ENCODE results near the gene HLF. TPM values are rescaled to one million over a fixed set of nuclear protein-coding genes. Genes with fewer than 3 reads are reported as not detected.

Gene HLF
- total RNA-seq, 1 donor from 2014 or later: 0.69 TPM

DNA sequence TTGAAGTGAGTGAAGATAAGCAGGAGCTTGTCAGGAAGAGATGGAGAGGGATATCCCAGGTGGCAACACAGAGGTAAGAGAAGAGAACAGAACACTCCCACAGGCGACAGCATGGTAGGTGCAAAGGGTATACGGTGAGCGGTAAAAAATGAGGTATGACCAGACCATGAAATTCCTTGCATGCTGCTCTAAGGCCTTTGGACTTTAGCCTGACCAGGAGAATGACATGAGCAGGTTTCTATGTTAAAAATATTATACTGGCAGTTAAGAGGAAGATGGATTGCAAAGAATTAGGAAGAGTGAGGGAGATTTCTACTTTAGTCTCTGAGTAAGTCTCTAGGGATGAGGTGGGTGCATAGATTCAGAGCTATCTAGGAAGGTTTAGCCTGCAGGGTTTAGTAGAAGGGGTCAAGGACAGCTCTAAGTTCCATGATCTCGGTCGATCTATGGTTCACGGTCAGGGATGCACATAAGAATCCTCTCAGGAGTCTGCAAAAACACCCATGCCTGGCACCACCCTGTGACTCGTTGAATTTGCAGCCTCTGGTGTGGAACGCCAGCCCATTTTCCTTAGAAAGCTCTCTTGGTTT is 65.7 kb downstream of the HLF start:
- no peak for TF ChIP-seq CTCF (IDR thresholded peaks at IDR 0.05)

DNA sequence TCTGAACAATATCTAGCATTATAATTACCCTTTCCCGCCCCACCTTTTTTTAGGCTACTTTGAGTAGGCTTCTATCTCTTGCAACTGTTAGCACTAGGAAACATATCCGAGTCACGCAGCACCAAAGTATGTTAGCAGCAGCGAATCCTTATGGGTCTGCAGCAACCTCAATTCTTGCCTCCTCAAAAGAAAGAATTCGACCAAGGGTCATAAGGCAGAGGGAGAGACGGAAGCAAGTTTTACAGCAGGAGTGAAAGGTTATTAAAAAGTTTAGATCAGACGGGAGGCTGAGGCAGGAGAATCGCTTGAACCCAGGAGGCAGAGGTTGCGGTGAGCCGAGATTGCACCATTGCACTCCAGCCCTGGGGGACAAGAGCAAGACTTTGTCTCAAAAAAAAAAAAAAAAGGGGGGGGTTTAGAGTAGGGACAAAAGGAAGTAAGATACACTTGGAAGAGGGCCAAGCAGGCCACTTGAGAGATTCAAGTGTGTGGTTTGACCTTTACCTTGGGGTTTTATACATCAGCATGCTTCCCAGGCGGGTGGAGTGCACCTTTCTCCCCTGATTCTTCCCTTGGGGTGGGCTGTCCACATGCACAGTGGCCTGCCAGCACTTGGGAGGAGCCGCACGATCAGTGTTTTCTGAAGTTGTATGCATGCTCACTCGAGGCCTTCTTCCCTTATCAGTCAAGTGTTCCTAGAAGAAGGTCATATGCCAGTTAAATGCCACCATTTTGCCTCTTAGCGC is 67.7 kb downstream of the HLF start:
- H3K9me3 Mint-ChIP-seq: peaks cover under 1% of the 10 kb centered on the region
- ATAC-seq (ENCODE audit: low read depth): no peak
- POLR2A ChIA-PET: no interaction called here
- CTCF ChIA-PET: no interaction called here
- no peak for TF ChIP-seq CTCF (IDR thresholded peaks at IDR 0.05)
- intact Hi-C loops (cut with micrococcal nuclease): no loop called here
- no peaks in the 10 kb centered on the region for H3K27me3 Mint-ChIP-seq
- no peaks in the 10 kb centered on the region for H3K36me3 Mint-ChIP-seq (ENCODE audit: low read depth)
- no peak for DNase-seq
- H3K4me3 Mint-ChIP-seq: no peak overlapping the region
- H3K4me1 Mint-ChIP-seq: no peaks in the 10 kb centered on the region
- no peak overlapping the region for H3K27ac Mint-ChIP-seq

More for the DNA sequence above, 65.7 kb downstream of the HLF start:
- ATAC-seq (ENCODE audit: low read depth): no peak
- Mint-ChIP-seq H3K9me3 (no peaks in the 10 kb centered on the region), H3K36me3 (ENCODE audit: low read depth) (no peaks in the 10 kb centered on the region), H3K27me3 (no peaks in the 10 kb centered on the region), H3K4me1 (no peaks in the 10 kb centered on the region), H3K4me3 (no peak overlapping the region), H3K27ac (no peak overlapping the region)
- ChIA-PET CTCF (no interaction called here), POLR2A (no interaction called here)
- intact Hi-C loops (cut with micrococcal nuclease): no loop called here
- DNase-seq: no peak

DNA sequence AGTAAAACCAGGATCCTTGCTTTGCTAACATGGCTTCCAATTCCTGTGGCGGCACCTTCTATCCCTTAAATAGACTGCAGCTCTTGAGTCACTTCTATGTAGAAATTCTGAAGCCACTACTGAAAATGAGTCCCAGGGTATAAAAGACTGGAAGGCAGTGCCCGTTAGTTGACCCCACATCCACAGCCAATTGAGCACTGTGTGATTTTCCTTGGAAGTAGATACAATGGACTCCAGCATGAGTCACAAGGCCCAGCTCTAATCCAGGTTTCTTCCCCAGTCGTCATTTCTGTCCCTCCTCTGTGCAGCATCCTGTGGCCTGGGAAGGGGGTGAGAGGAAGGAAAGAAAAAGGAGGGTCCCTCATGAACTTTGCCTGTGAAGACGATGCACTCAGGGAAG is 69.5 kb downstream of the HLF start:
- Mint-ChIP-seq H3K27ac (no peak overlapping the region), H3K4me3 (no peak overlapping the region), H3K4me1 (no peaks in the 10 kb centered on the region), H3K27me3 (peaks cover 3% of the 10 kb centered on the region), H3K36me3 (ENCODE audit: low read depth) (no peaks in the 10 kb centered on the region), H3K9me3 (peaks cover 10% of the 10 kb centered on the region)
- intact Hi-C loops (cut with micrococcal nuclease): no loop called here
- TF ChIP-seq CTCF (IDR thresholded peaks at IDR 0.05): no peak
- ATAC-seq (ENCODE audit: low read depth) (no peak), DNase-seq (no peak)
- CTCF ChIA-PET: no interaction called here
- POLR2A ChIA-PET: no interaction called here

GRCh38 chr17:55334881-55335540 is 70.3 kb downstream of the HLF start:
- no peak overlapping the region for H3K27ac Mint-ChIP-seq
- CTCF ChIA-PET: no interaction called here
- intact Hi-C loops (cut with micrococcal nuclease): no loop called here

More at GRCh38 chr17:55334881-55335540, 70.3 kb downstream of the HLF start:
- TF ChIP-seq CTCF (IDR thresholded peaks at IDR 0.05): no peak
- ATAC-seq (ENCODE audit: low read depth) (no peak), DNase-seq (no peak)
- no peaks in the 10 kb centered on the region for H3K36me3 Mint-ChIP-seq (ENCODE audit: low read depth)
- H3K9me3 Mint-ChIP-seq: peaks cover 10% of the 10 kb centered on the region
- H3K27me3 Mint-ChIP-seq: peaks cover 8% of the 10 kb centered on the region
- no peaks in the 10 kb centered on the region for H3K4me1 Mint-ChIP-seq
- no peak overlapping the region for H3K4me3 Mint-ChIP-seq
- POLR2A ChIA-PET: no interaction called here
